Caco-2 (cell line): ENCODE results near the gene NBEAL1. TPM values are rescaled to one million over a fixed set of nuclear protein-coding genes. Genes with fewer than 3 reads are reported as not detected.
A peak's percentile ranks its signal among the peaks of the same experiment; 100 is the strongest.

ENCODE experiments used
- BruUV-seq: library from RNA; stranded (reverse); fragments of 400-500 nt; replicated peaks from 2 replicates; lab custom pipeline; 2021; lab: Mats Ljungman, UMichigan
- CTCF ChIA-PET: fragments of 300-600 bp; sonication (Branson Sonifier 250); formaldehyde crosslinking; loops from one replicate; lab custom pipeline; 2022; ENCODE audit warnings: antibody characterized with exemption; lab: Charles Lee
- POLR2A ChIA-PET: fragments of 300-600 bp; sonication (Branson Sonifier 250); formaldehyde crosslinking; loops from one replicate; lab custom pipeline; 2022; ENCODE audit warnings: antibody characterized with exemption; lab: Charles Lee
- DNase-seq, 2 experiments: peaks; one replicate each; pipeline versions ENCODE4 v3.0.0 to v3.0.0-alpha.2; 2020 to 2022
- H3K27me3 ChIP-seq: replicated peaks from 2 replicates; pipeline ENCODE4 v1.6.0; 2011; ENCODE audit warnings: low read length; ENCODE audit not compliant: control insufficient read depth, insufficient read depth
- H3K36me3 ChIP-seq: 2 replicates; pipeline ENCODE4 v1.5.1; 2011; ENCODE audit warnings: low read length; ENCODE audit not compliant: control insufficient read depth, insufficient read depth
- H3K4me1 ChIP-seq: fragments of 250-450 bp; sonication (Bioruptor Pico); 2 replicates; pipeline ENCODE4 v1.5.1; 2020; ENCODE audit warnings: mild to moderate bottlenecking
- H3K4me3 ChIP-seq: 2 replicates; pipeline ENCODE4 v1.5.1; 2011; ENCODE audit warnings: low read depth, mild to moderate bottlenecking, control low read depth, low read length
- H3K9me3 ChIP-seq: fragments of 250-450 bp; sonication (Bioruptor Pico); 2 replicates; pipeline ENCODE4 v1.5.1; 2020; ENCODE audit warnings: mild to moderate bottlenecking, moderate library complexity
- H3K27ac Mint-ChIP-seq: one replicate; pipeline ENCODE4 v1.8.0; 2022; ENCODE audit warnings: mixed read lengths; ENCODE audit not compliant: unreplicated experiment
- H3K27me3 Mint-ChIP-seq: one replicate; pipeline ENCODE4 v1.8.0; 2022; ENCODE audit warnings: mixed read lengths; ENCODE audit not compliant: insufficient read depth, unreplicated experiment
- H3K36me3 Mint-ChIP-seq: one replicate; pipeline ENCODE4 v1.8.0; 2022; ENCODE audit warnings: mild to moderate bottlenecking, mixed read lengths; ENCODE audit not compliant: insufficient read depth, unreplicated experiment
- H3K4me1 Mint-ChIP-seq: one replicate; pipeline ENCODE4 v1.8.0; 2022; ENCODE audit warnings: low read depth, mixed read lengths; ENCODE audit not compliant: unreplicated experiment
- H3K4me3 Mint-ChIP-seq: one replicate; pipeline ENCODE4 v1.8.0; 2022; ENCODE audit warnings: mild to moderate bottlenecking, moderate library complexity, mixed read lengths; ENCODE audit not compliant: unreplicated experiment
- H3K9me3 Mint-ChIP-seq: one replicate; pipeline ENCODE4 v1.8.0; 2022; ENCODE audit warnings: mixed read lengths; ENCODE audit not compliant: unreplicated experiment
- CTCF ChIP-seq, 2 experiments: fragments of 200-600 bp in 1 of 2; IDR thresholded peaks; 1 replicate in 1 of 2; 2 replicates in 1 of 2; pipeline versions ENCODE4 v1.5.1 to v1.8.0; 2011 to 2022; ENCODE audit warnings: antibody characterized with exemption in 1 of 2, control low read depth in 1 of 2, inconsistent platforms in 1 of 2, low read depth in 1 of 2, low read length in 1 of 2, mild to moderate bottlenecking in 1 of 2, moderate library complexity in 1 of 2; ENCODE audit not compliant: insufficient read depth in 1 of 2, severe bottlenecking in 1 of 2, unreplicated experiment in 1 of 2
- intact Hi-C: fragments of 100-400 bp; cut with micrococcal nuclease; formaldehyde crosslinking; loops from one replicate; pipeline ENCODE4 v1.10.0; 2022; ENCODE audit not compliant: unreplicated experiment
- total RNA-seq: library from RNA; stranded (reverse); gene quantifications from 2 replicates; pipeline ENCODE4 v1.2.3, GENCODE V29; 2022

Gene NBEAL1
- total RNA-seq, 1 experiment from 2014 or later = 44.1 TPM

DNA sequence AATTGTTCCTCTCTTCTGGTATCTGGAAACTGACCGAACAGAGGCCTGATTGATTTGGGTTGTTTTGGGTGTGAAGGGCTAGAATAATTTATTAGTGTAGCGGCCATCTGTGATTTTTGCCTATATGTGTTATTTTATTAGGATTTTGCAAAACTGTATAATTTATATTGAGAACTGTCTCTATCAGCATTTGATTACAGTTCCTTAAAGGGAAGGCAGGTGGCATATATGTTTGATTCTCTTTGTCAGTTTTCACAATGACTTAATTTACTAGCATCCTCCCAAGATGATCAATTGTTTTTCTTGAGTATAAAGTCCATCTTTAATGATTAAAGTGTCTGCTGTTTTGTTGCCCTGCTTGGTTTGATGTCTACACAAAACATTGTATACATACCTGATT, 4.5 kb downstream of the NBEAL1 start:
- Mint-ChIP-seq H3K4me1 (peaks cover 34% of the 10 kb centered on the region), H3K9me3 (no peaks in the 10 kb centered on the region), H3K36me3 (peaks cover 39% of the 10 kb centered on the region), H3K27ac (no peak overlapping the region), H3K27me3 (no peaks in the 10 kb centered on the region), H3K4me3 (peak overlapping the region; percentile 70)
- H3K36me3 ChIP-seq = no peaks in the 10 kb centered on the region
- ChIA-PET CTCF (no interaction called here), POLR2A (no interaction called here)
- no TSS peak for BruUV-seq
- peaks cover 29% of the 10 kb centered on the region for H3K4me1 ChIP-seq
- TF ChIP-seq CTCF (IDR thresholded peaks at IDR 0.05; ENCODE audit: insufficient read depth in 1 of 2, low read depth in 1 of 2, low read length in 1 of 2, severe bottlenecking in 1 of 2, unreplicated experiment in 1 of 2) = no peak
- H3K4me3 ChIP-seq = no peak overlapping the region
- no peaks in the 10 kb centered on the region for H3K9me3 ChIP-seq
- no peak for DNase-seq
- H3K27me3 ChIP-seq = no peaks in the 10 kb centered on the region
- intact Hi-C loops = no loop called here

GRCh38 chr2:203021991-203022390, 7.3 kb downstream of the NBEAL1 start:
- CTCF ChIA-PET = no interaction called here
- POLR2A ChIA-PET = no interaction called here
- H3K36me3 Mint-ChIP-seq = peaks cover 33% of the 10 kb centered on the region
- H3K4me1 Mint-ChIP-seq = peaks cover 34% of the 10 kb centered on the region
- no peaks in the 10 kb centered on the region for H3K9me3 Mint-ChIP-seq
- no peak overlapping the region for H3K4me3 Mint-ChIP-seq
- intact Hi-C loops = no loop called here
- no peaks in the 10 kb centered on the region for H3K27me3 ChIP-seq
- no TSS peak for BruUV-seq
- peaks cover 13% of the 10 kb centered on the region for H3K4me1 ChIP-seq
- H3K27me3 Mint-ChIP-seq = no peaks in the 10 kb centered on the region
- H3K9me3 ChIP-seq = no peaks in the 10 kb centered on the region
- TF ChIP-seq CTCF (IDR thresholded peaks at IDR 0.05; ENCODE audit: insufficient read depth in 1 of 2, low read depth in 1 of 2, low read length in 1 of 2, severe bottlenecking in 1 of 2, unreplicated experiment in 1 of 2) = no peak
- DNase-seq = no peak
- no peaks in the 10 kb centered on the region for H3K36me3 ChIP-seq
- no peak overlapping the region for H3K4me3 ChIP-seq
- H3K27ac Mint-ChIP-seq = no peak overlapping the region

DNA sequence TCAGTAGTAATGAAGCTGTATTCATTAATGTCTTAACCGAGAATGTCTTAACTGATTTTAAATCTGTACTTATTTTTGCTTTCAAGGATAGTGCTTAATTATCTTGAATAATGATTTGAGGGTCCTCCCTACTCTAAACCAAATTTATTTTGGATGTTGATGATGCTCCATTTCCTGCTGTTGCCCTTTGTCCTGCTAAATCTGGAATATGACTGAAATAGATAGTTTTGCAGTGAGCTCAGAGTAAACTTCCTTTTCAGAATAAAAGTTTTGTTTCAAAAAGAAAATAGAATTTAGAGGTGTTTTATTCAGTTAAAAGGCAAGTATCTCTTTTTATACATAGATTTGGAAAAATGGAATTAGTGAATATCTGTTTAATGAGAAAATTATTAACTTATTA, 8.1 kb downstream of the NBEAL1 start:
- ChIA-PET POLR2A (no interaction called here), CTCF (no interaction called here)
- BruUV-seq = no TSS peak
- H3K9me3 Mint-ChIP-seq = no peaks in the 10 kb centered on the region
- Histone ChIP-seq H3K4me3 (no peak overlapping the region), H3K27me3 (no peaks in the 10 kb centered on the region), H3K36me3 (no peaks in the 10 kb centered on the region), H3K9me3 (no peaks in the 10 kb centered on the region), H3K4me1 (peaks cover 11% of the 10 kb centered on the region)
- H3K4me3 Mint-ChIP-seq = no peak overlapping the region
- TF ChIP-seq CTCF (IDR thresholded peaks at IDR 0.05; ENCODE audit: insufficient read depth in 1 of 2, low read depth in 1 of 2, low read length in 1 of 2, severe bottlenecking in 1 of 2, unreplicated experiment in 1 of 2) = no peak
- H3K27ac Mint-ChIP-seq = no peak overlapping the region
- H3K27me3 Mint-ChIP-seq = no peaks in the 10 kb centered on the region
- intact Hi-C loops = no loop called here
- peaks cover 32% of the 10 kb centered on the region for H3K36me3 Mint-ChIP-seq
- no peak for DNase-seq
- peaks cover 34% of the 10 kb centered on the region for H3K4me1 Mint-ChIP-seq
